ENCODE results near the gene GBA2.

Gene GBA2

GRCh38 chr9:35748858-35749514, at the start of gene GBA2, which contains the start of gene RGP1:
TSS of gene GBA2 (minus strand) at chr9:35749228. CDS start at chr9:35748704, 524 bp downstream.
TSS of gene RGP1 (plus strand) at chr9:35749287. CDS start at chr9:35749756, 469 bp downstream.
- peaks cover 21% of the 10 kb centered on the region for H3K36me3 Mint-ChIP-seq (ENCODE audit: insufficient read depth)
- ATAC-seq (replicated peaks; ENCODE audit: extremely low read depth, poor library complexity, severe bottlenecking) (peak; percentile 78), DNase-seq (ENCODE audit: low spot score in 2 of 2) (peak in 1 of 2 donors; percentile 37)
- H3K4me1 Mint-ChIP-seq = peaks cover 51% of the 10 kb centered on the region
- peak within 1 kb of the TSS; percentile 91 for H3K27ac Mint-ChIP-seq (ENCODE audit: low read depth)
- no peaks in the 10 kb centered on the region for H3K27me3 Mint-ChIP-seq
- no peaks in the 10 kb centered on the region for H3K9me3 Mint-ChIP-seq
- peak within 1 kb of the TSS; percentile 97 for H3K4me3 Mint-ChIP-seq

GRCh38 chr9:35797311-35798109, 48.5 kb upstream of the GBA2 start:
- ATAC-seq (replicated peaks; ENCODE audit: extremely low read depth, poor library complexity, severe bottlenecking) (no peak), DNase-seq (ENCODE audit: low spot score in 2 of 2) (no peak)
- Mint-ChIP-seq H3K9me3 (no peaks in the 10 kb centered on the region), H3K4me3 (no peak overlapping the region), H3K4me1 (peaks cover 13% of the 10 kb centered on the region), H3K36me3 (ENCODE audit: insufficient read depth) (peaks cover 7% of the 10 kb centered on the region), H3K27me3 (no peaks in the 10 kb centered on the region), H3K27ac (ENCODE audit: low read depth) (no peak overlapping the region)

- Mint-ChIP-seq H3K27ac (ENCODE audit: low read depth) (no peak overlapping the region), H3K36me3 (ENCODE audit: insufficient read depth) (peaks cover 9% of the 10 kb centered on the region), H3K4me1 (peaks cover 13% of the 10 kb centered on the region), H3K4me3 (no peak overlapping the region), H3K27me3 (no peaks in the 10 kb centered on the region), H3K9me3 (no peaks in the 10 kb centered on the region)
- DNase-seq (ENCODE audit: low spot score in 2 of 2) (no peak), ATAC-seq (replicated peaks; ENCODE audit: extremely low read depth, poor library complexity, severe bottlenecking) (no peak)
Observed at GRCh38 chr9:35795695-35796094, 46.7 kb upstream of the GBA2 start.

GRCh38 chr9:35793461-35793860, 44.4 kb upstream of the GBA2 start:
- no peaks in the 10 kb centered on the region for H3K9me3 Mint-ChIP-seq
- no peaks in the 10 kb centered on the region for H3K27me3 Mint-ChIP-seq
- peaks cover 7% of the 10 kb centered on the region for H3K36me3 Mint-ChIP-seq (ENCODE audit: insufficient read depth)
- H3K4me1 Mint-ChIP-seq = peaks cover 13% of the 10 kb centered on the region
- no peak overlapping the region for H3K4me3 Mint-ChIP-seq
- ATAC-seq (replicated peaks; ENCODE audit: extremely low read depth, poor library complexity, severe bottlenecking) (no peak), DNase-seq (ENCODE audit: low spot score in 2 of 2) (no peak)
- peak overlapping the region; percentile 2 for H3K27ac Mint-ChIP-seq (ENCODE audit: low read depth)

GRCh38 chr9:35792826-35793225, 43.8 kb upstream of the GBA2 start:
- ATAC-seq (replicated peaks; ENCODE audit: extremely low read depth, poor library complexity, severe bottlenecking) = no peak
- Mint-ChIP-seq H3K9me3 (no peaks in the 10 kb centered on the region), H3K4me3 (no peak overlapping the region), H3K27ac (ENCODE audit: low read depth) (no peak overlapping the region), H3K27me3 (no peaks in the 10 kb centered on the region), H3K36me3 (ENCODE audit: insufficient read depth) (peaks cover 7% of the 10 kb centered on the region), H3K4me1 (peaks cover 13% of the 10 kb centered on the region)
- DNase-seq (ENCODE audit: low spot score in 2 of 2) = no peak

- Mint-ChIP-seq H3K27ac (ENCODE audit: low read depth) (no peak overlapping the region), H3K4me1 (peaks cover 13% of the 10 kb centered on the region), H3K36me3 (ENCODE audit: insufficient read depth) (peaks cover 10% of the 10 kb centered on the region), H3K9me3 (no peaks in the 10 kb centered on the region), H3K4me3 (no peak overlapping the region), H3K27me3 (no peaks in the 10 kb centered on the region)
- DNase-seq (ENCODE audit: low spot score in 2 of 2) = no peak
- no peak for ATAC-seq (replicated peaks; ENCODE audit: extremely low read depth, poor library complexity, severe bottlenecking)
Observed at GRCh38 chr9:35792024-35792813, 43.2 kb upstream of the GBA2 start.

- Mint-ChIP-seq H3K4me3 (no peak within 1 kb of the TSS), H3K27ac (ENCODE audit: low read depth) (peak within 1 kb of the TSS; percentile 61), H3K27me3 (no peaks in the 10 kb centered on the region), H3K36me3 (ENCODE audit: insufficient read depth) (peaks cover 14% of the 10 kb centered on the region), H3K4me1 (peaks cover 13% of the 10 kb centered on the region), H3K9me3 (no peaks in the 10 kb centered on the region)
- DNase-seq (ENCODE audit: low spot score in 2 of 2) (no peak), ATAC-seq (replicated peaks; ENCODE audit: extremely low read depth, poor library complexity, severe bottlenecking) (no peak)
Observed at GRCh38 chr9:35791297-35791921, 42.4 kb upstream of the GBA2 start, which contains the start of gene NPR2. TSS of gene NPR2 (plus strand) at chr9:35791591. CDS start at chr9:35792409, 818 bp downstream.

- H3K36me3 Mint-ChIP-seq (ENCODE audit: insufficient read depth) = peaks cover 15% of the 10 kb centered on the region
- H3K4me1 Mint-ChIP-seq = peaks cover 13% of the 10 kb centered on the region
- H3K9me3 Mint-ChIP-seq = no peaks in the 10 kb centered on the region
- H3K4me3 Mint-ChIP-seq = no peak overlapping the region
- no peaks in the 10 kb centered on the region for H3K27me3 Mint-ChIP-seq
- H3K27ac Mint-ChIP-seq (ENCODE audit: low read depth) = peak overlapping the region; percentile 61
- DNase-seq (ENCODE audit: low spot score in 2 of 2) (peak; percentile 36 to 51), ATAC-seq (replicated peaks; ENCODE audit: extremely low read depth, poor library complexity, severe bottlenecking) (peak; percentile 80)
Observed at GRCh38 chr9:35790385-35791296, 41.6 kb upstream of the GBA2 start.

- no peak overlapping the region for H3K4me3 Mint-ChIP-seq
- peak overlapping the region; percentile 61 for H3K27ac Mint-ChIP-seq (ENCODE audit: low read depth)
- no peaks in the 10 kb centered on the region for H3K27me3 Mint-ChIP-seq
- H3K4me1 Mint-ChIP-seq = peaks cover 13% of the 10 kb centered on the region
- H3K9me3 Mint-ChIP-seq = no peaks in the 10 kb centered on the region
- peaks cover 13% of the 10 kb centered on the region for H3K36me3 Mint-ChIP-seq (ENCODE audit: insufficient read depth)
- no peak for ATAC-seq (replicated peaks; ENCODE audit: extremely low read depth, poor library complexity, severe bottlenecking)
- no peak for DNase-seq (ENCODE audit: low spot score in 2 of 2)
Observed at GRCh38 chr9:35790025-35790384, 41.0 kb upstream of the GBA2 start.

- DNase-seq (ENCODE audit: low spot score in 2 of 2) = no peak
- H3K36me3 Mint-ChIP-seq (ENCODE audit: insufficient read depth) = peaks cover 13% of the 10 kb centered on the region
- H3K9me3 Mint-ChIP-seq = no peaks in the 10 kb centered on the region
- peaks cover 12% of the 10 kb centered on the region for H3K4me1 Mint-ChIP-seq
- H3K4me3 Mint-ChIP-seq = no peak overlapping the region
- no peak overlapping the region for H3K27ac Mint-ChIP-seq (ENCODE audit: low read depth)
- ATAC-seq (replicated peaks; ENCODE audit: extremely low read depth, poor library complexity, severe bottlenecking) = no peak
- H3K27me3 Mint-ChIP-seq = no peaks in the 10 kb centered on the region
Observed at GRCh38 chr9:35789541-35789940, 40.5 kb upstream of the GBA2 start.

- H3K9me3 Mint-ChIP-seq = no peaks in the 10 kb centered on the region
- no peak for DNase-seq (ENCODE audit: low spot score in 2 of 2)
- H3K36me3 Mint-ChIP-seq (ENCODE audit: insufficient read depth) = peaks cover 14% of the 10 kb centered on the region
- no peak overlapping the region for H3K4me3 Mint-ChIP-seq
- ATAC-seq (replicated peaks; ENCODE audit: extremely low read depth, poor library complexity, severe bottlenecking) = no peak
- H3K4me1 Mint-ChIP-seq = peaks cover 5% of the 10 kb centered on the region
- H3K27ac Mint-ChIP-seq (ENCODE audit: low read depth) = no peak overlapping the region
- no peaks in the 10 kb centered on the region for H3K27me3 Mint-ChIP-seq
Observed at GRCh38 chr9:35783418-35783817, 34.4 kb upstream of the GBA2 start.

Measured in central memory CD8-positive, alpha-beta T cell (primary cell).